Measurements from ENCODE around the gene SLC38A8. TPM values are rescaled to one million over a fixed set of nuclear protein-coding genes. Genes with fewer than 3 reads are reported as not detected.

SLC38A8 gene
- total RNA-seq, 1 donor from 2014 or later = not detected

DNA sequence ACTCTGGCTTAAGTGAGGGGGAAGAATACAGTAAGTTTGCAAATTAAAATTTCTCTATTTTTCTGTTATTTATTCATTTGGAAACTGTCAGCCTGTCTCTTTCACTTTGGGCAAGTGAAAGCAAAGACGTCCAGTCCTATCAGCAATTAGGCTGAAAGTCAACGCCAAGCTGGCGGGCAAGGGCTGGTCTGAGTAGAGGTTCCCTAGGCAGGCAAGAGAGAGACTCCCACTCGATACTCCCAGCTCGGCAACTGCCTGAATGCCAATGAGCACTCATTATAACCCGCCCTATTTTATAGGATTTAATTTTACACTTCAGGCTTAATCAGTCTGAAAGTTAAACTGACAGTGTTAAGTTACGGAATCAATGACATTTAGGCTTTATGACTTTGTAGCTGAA is 14.3 kb upstream of the SLC38A8 start:
- TF ChIP-seq, protein P1, sequence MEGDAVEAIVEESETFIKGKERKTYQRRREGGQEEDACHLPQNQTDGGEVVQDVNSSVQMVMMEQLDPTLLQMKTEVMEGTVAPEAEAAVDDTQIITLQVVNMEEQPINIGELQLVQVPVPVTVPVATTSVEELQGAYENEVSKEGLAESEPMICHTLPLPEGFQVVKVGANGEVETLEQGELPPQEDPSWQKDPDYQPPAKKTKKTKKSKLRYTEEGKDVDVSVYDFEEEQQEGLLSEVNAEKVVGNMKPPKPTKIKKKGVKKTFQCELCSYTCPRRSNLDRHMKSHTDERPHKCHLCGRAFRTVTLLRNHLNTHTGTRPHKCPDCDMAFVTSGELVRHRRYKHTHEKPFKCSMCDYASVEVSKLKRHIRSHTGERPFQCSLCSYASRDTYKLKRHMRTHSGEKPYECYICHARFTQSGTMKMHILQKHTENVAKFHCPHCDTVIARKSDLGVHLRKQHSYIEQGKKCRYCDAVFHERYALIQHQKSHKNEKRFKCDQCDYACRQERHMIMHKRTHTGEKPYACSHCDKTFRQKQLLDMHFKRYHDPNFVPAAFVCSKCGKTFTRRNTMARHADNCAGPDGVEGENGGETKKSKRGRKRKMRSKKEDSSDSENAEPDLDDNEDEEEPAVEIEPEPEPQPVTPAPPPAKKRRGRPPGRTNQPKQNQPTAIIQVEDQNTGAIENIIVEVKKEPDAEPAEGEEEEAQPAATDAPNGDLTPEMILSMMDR (conservative IDR thresholded peaks at IDR 0.05; ENCODE audit: low read depth, low read length) = no peak
- DNase-seq (ENCODE audit: low read depth) = no peak

GRCh38 chr16:84055801-84056634 is 13.4 kb upstream of the SLC38A8 start:
- TF ChIP-seq, protein P1 (conservative IDR thresholded peaks at IDR 0.05; ENCODE audit: low read depth, low read length) = no peak
- DNase-seq (ENCODE audit: low read depth) = no peak
- no peak overlapping the region for H3K4me3 ChIP-seq (ENCODE audit: low read depth, low read length)

More for the DNA sequence above, 14.3 kb upstream of the SLC38A8 start:
- no peak overlapping the region for H3K4me3 ChIP-seq (ENCODE audit: low read depth, low read length)

GRCh38 chr16:84055366-84055765 is 12.8 kb upstream of the SLC38A8 start:
- DNase-seq (ENCODE audit: low read depth) = no peak
- TF ChIP-seq, protein P1 (conservative IDR thresholded peaks at IDR 0.05; ENCODE audit: low read depth, low read length) = no peak
- no peak overlapping the region for H3K4me3 ChIP-seq (ENCODE audit: low read depth, low read length)

DNA sequence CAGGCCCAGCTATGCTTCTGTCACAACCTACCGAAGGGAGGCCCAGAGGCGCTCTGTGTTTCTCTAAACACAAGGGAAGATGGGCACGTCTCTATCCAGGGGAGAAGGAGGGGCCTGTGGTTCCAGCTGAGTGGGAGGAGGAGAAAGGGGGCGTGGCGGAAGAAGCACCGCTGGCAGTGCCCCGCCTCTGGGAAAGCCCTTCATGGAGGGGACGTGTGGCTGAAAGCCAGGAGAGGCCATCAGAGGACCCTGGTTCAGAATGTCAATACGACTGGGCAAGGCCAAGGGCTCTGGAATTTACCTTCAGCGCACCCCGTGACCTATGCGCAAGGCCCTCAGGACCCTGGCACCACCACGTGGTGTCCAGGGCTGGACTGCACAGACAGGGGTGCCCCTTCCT is 12.3 kb upstream of the SLC38A8 start:
- no peak overlapping the region for H3K4me3 ChIP-seq (ENCODE audit: low read depth, low read length)
- no peak for DNase-seq (ENCODE audit: low read depth)
- TF ChIP-seq, protein P1 (conservative IDR thresholded peaks at IDR 0.05; ENCODE audit: low read depth, low read length) = no peak

GRCh38 chr16:84054271-84054670 is 11.7 kb upstream of the SLC38A8 start:
- TF ChIP-seq, protein P1 (conservative IDR thresholded peaks at IDR 0.05; ENCODE audit: low read depth, low read length) = no peak
- DNase-seq (ENCODE audit: low read depth) = no peak
- no peak overlapping the region for H3K4me3 ChIP-seq (ENCODE audit: low read depth, low read length)

GRCh38 chr16:84053237-84053636 is 10.6 kb upstream of the SLC38A8 start:
- TF ChIP-seq, protein P1 (conservative IDR thresholded peaks at IDR 0.05; ENCODE audit: low read depth, low read length) = no peak
- no peak for DNase-seq (ENCODE audit: low read depth)
- H3K4me3 ChIP-seq (ENCODE audit: low read depth, low read length) = no peak overlapping the region

Measured in epithelial cell of proximal tubule (primary cell).